ENCODE data around the gene TPD52L1.
A peak's percentile ranks its signal among the peaks of the same experiment; 100 is the strongest.

Gene TPD52L1

GRCh38 chr6:125301435-125302391 is 148.1 kb downstream of the TPD52L1 start, which contains the start of gene HDDC2:
Gene HDDC2 (minus strand): TSS chr6:125301967. CDS start chr6:125301932, 35 bp downstream.
- Mint-ChIP-seq H3K27me3 (ENCODE audit: low read depth, poor library complexity) (no peaks in the 10 kb centered on the region), H3K27ac (peak within 1 kb of the TSS; percentile 92), H3K4me1 (peaks cover 47% of the 10 kb centered on the region), H3K4me3 (peak within 1 kb of the TSS; percentile 95), H3K36me3 (ENCODE audit: low read depth) (peaks cover 35% of the 10 kb centered on the region), H3K9me3 (peaks cover 11% of the 10 kb centered on the region)
- peak; percentile 85 for DNase-seq
- TF ChIP-seq CTCF (IDR thresholded peaks at IDR 0.05), result no peak

- H3K36me3 Mint-ChIP-seq (ENCODE audit: low read depth), result peaks cover 24% of the 10 kb centered on the region
- no peak for TF ChIP-seq CTCF (IDR thresholded peaks at IDR 0.05)
- no peaks in the 10 kb centered on the region for H3K27me3 Mint-ChIP-seq (ENCODE audit: low read depth, poor library complexity)
- no peak overlapping the region for H3K27ac Mint-ChIP-seq
- DNase-seq, result no peak
- H3K9me3 Mint-ChIP-seq, result peaks cover 11% of the 10 kb centered on the region
- peaks cover 49% of the 10 kb centered on the region for H3K4me1 Mint-ChIP-seq
- peak overlapping the region; percentile 95 for H3K4me3 Mint-ChIP-seq
These were observed 149.4 kb downstream of the TPD52L1 start for GRCh38 chr6:125302840-125303511.

GRCh38 chr6:125303512-125303854 is 149.9 kb downstream of the TPD52L1 start:
- DNase-seq, result no peak
- peaks cover 46% of the 10 kb centered on the region for H3K4me1 Mint-ChIP-seq
- no peak overlapping the region for H3K27ac Mint-ChIP-seq
- H3K27me3 Mint-ChIP-seq (ENCODE audit: low read depth, poor library complexity), result no peaks in the 10 kb centered on the region
- no peak overlapping the region for H3K4me3 Mint-ChIP-seq
- H3K36me3 Mint-ChIP-seq (ENCODE audit: low read depth), result peaks cover 20% of the 10 kb centered on the region
- H3K9me3 Mint-ChIP-seq, result peaks cover 11% of the 10 kb centered on the region
- no peak for TF ChIP-seq CTCF (IDR thresholded peaks at IDR 0.05)

- H3K36me3 Mint-ChIP-seq (ENCODE audit: low read depth), result peaks cover 3% of the 10 kb centered on the region
- H3K4me3 Mint-ChIP-seq, result no peak overlapping the region
- DNase-seq, result no peak
- no peaks in the 10 kb centered on the region for H3K27me3 Mint-ChIP-seq (ENCODE audit: low read depth, poor library complexity)
- H3K9me3 Mint-ChIP-seq, result peaks cover 11% of the 10 kb centered on the region
- TF ChIP-seq CTCF (IDR thresholded peaks at IDR 0.05), result no peak
- no peak overlapping the region for H3K27ac Mint-ChIP-seq
- H3K4me1 Mint-ChIP-seq, result peaks cover 34% of the 10 kb centered on the region
These were observed 151.5 kb downstream of the TPD52L1 start for GRCh38 chr6:125304970-125305660.

GRCh38 chr6:125306756-125307149 is 153.2 kb downstream of the TPD52L1 start:
- H3K9me3 Mint-ChIP-seq, result peaks cover 11% of the 10 kb centered on the region

More at GRCh38 chr6:125306756-125307149, 153.2 kb downstream of the TPD52L1 start:
- H3K27ac Mint-ChIP-seq, result no peak overlapping the region
- no peak for DNase-seq
- no peak for TF ChIP-seq CTCF (IDR thresholded peaks at IDR 0.05)
- no peaks in the 10 kb centered on the region for H3K27me3 Mint-ChIP-seq (ENCODE audit: low read depth, poor library complexity)
- H3K36me3 Mint-ChIP-seq (ENCODE audit: low read depth), result no peaks in the 10 kb centered on the region
- H3K4me3 Mint-ChIP-seq, result no peak overlapping the region
- H3K4me1 Mint-ChIP-seq, result peaks cover 28% of the 10 kb centered on the region

All from nephron progenitor cell (in vitro differentiated cells).